Measurements from ENCODE around the gene AKT1S1. TPM values are rescaled to one million over a fixed set of nuclear protein-coding genes. Genes with fewer than 3 reads are reported as not detected.

Gene AKT1S1
- total RNA-seq, 1 experiment from 2014 or later, result 14.0 TPM

DNA sequence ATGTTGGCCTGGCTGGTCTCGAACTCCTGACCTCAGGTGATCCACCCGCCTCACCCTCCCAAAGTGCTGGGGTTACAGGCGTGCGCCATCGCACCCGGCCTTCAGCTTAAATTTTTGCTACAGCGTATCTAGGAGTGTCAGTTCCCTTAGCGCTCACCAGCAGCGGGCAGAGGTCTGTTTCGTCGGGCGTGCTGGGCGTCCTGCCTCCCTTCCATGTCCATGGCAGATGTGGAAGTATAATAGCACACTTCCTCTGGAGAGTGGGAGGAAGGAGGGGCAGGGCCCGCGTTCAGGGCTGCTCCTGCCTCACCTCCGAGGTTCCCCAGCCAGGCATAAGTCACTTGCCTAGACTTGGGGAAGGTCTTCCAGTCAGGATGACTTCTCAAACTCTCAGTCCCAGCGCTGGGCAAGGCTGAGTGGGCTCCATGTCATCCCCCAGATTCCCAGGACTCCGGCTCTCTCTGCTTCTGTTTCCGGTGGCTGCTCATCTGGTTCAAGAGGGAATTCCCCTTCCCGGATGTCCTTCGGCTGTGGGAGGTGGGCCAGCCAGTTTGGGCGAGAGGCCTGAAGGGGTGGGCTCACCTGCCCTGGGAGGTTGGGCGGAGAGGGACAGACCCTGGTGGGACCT lies 10.0 kb upstream of the AKT1S1 start:
- DNase-seq (ENCODE audit: low spot score), result no peak
- in situ Hi-C loops (cut with HindIII; ENCODE audit: low sequenced_read_pairs), result no loop called here

GRCh38 chr19:49884760-49885159 lies 7.6 kb upstream of the AKT1S1 start:
- DNase-seq (ENCODE audit: low spot score), result no peak
- in situ Hi-C loops (cut with HindIII; ENCODE audit: low sequenced_read_pairs), result no loop called here

- DNase-seq (ENCODE audit: low spot score), result no peak
- in situ Hi-C loops (cut with HindIII; ENCODE audit: low sequenced_read_pairs), result no loop called here
Observed at GRCh38 chr19:49884109-49884508, 7.0 kb upstream of the AKT1S1 start.

- no peak for DNase-seq (ENCODE audit: low spot score)
- in situ Hi-C loops (cut with HindIII; ENCODE audit: low sequenced_read_pairs), result no loop called here
Observed at GRCh38 chr19:49883094-49883493, 5.9 kb upstream of the AKT1S1 start.

- in situ Hi-C loops (cut with HindIII; ENCODE audit: low sequenced_read_pairs), result no loop called here
- no peak for DNase-seq (ENCODE audit: low spot score)
Observed at GRCh38 chr19:49882643-49883042, 5.5 kb upstream of the AKT1S1 start.

- in situ Hi-C loops (cut with HindIII; ENCODE audit: low sequenced_read_pairs), result no loop called here
- no peak for DNase-seq (ENCODE audit: low spot score)
Observed at GRCh38 chr19:49881672-49882394, 4.7 kb upstream of the AKT1S1 start.

GRCh38 chr19:49881186-49881585 lies 4.0 kb upstream of the AKT1S1 start:
- DNase-seq (ENCODE audit: low spot score), result no peak
- in situ Hi-C loops (cut with HindIII; ENCODE audit: low sequenced_read_pairs), result no loop called here

- in situ Hi-C loops (cut with HindIII; ENCODE audit: low sequenced_read_pairs), result no loop called here
- no peak for DNase-seq (ENCODE audit: low spot score)
Observed at GRCh38 chr19:49880162-49880869, 3.2 kb upstream of the AKT1S1 start.

DNA sequence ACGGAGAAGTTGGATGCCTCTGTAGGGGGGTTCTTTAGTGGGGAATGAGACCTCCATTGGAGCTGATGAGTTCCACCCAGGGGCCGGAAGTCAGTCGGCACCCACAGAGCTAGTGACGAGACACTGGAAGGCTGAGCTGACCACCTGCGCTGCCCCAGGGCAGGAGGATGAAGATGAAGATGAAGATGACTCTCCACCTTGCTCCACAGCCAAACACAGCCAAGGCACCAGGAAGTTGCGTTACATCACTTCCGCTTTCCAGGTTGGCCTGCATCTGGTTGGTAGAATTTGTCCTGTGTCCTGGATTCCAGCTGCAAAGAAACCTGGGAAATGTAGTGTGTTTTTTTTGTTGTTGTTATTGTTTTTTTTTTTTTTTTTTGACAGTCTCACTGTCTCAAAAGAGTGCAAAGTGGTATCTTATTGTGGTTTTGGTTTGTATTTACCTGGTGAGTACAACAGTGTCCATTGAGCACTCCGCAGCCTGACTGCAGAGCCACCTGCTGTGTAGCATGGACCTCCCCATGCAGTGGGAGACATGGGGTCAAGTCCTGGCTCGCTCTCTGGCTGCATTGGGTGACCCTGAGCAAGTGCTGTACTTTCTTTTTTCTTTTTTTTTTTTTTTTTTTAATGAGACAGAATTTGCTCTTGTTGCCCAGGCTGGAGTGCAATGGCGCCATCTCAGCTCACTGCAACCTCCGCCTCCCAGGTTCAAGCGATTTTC lies 2.2 kb upstream of the AKT1S1 start:
- in situ Hi-C loops (cut with HindIII; ENCODE audit: low sequenced_read_pairs), result no loop called here
- DNase-seq (ENCODE audit: low spot score), result no peak

DNA sequence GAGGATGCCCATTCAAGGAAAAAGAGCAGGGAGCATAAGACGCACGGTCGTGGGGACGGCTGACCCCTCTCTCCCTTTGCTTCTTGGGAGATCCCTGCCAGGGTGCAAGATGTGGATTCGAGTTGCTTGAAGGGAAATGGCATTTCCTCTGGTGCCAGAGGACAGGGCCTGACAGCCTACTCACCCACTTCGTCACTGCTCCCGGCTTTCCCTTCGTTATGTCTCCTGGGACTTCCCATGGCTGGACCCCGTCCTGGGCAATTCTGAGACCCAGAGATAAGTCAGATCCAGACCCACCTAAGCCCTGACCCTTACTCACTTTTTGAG lies 1.6 kb upstream of the AKT1S1 start:
- DNase-seq (ENCODE audit: low spot score), result no peak
- in situ Hi-C loops (cut with HindIII; ENCODE audit: low sequenced_read_pairs), result no loop called here

DNA sequence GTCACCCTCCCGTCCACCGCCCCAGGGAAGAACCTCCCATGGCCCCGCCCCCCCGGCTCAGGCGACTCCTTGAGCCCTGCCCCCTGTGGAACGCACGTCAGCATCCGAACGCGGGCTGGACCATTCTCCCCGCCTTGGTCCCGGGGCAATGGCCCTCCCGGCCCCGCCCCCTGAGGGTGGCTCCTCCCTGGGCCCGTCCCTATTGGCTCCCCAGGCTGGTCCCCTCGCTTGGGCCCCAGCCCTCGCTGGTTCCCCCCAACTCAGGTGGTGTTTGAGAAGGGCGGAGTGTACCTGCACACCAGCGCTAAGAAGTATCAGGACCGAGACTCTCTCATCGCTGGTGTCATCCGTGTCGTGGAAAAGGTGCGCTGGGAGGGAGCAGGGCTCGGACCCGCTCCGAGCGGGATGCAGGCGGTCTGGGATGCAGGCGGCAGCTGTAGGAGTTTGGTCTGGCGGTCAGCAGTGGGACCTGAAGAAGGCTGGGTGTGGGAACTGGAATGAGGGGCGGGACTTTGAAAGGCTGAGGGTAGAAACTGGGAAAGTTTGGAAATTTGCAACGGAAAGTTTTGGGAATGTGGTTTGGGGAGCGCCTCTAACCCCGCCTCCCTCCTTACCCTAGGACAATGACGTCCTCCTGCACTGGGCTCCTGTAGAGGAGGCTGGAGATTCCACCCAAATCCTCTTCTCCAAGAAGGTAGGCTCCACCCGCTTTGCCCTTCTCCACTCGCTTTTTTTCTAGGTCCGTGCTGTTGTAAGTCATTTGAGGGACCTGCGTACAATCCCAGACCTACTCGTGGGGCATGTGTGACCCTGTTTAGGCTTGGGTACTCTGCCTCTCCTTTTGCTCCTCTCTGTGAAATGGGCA lies 956 bp upstream of the AKT1S1 start:
- peak; percentile 95 for DNase-seq (ENCODE audit: low spot score)
- in situ Hi-C loops (cut with HindIII; ENCODE audit: low sequenced_read_pairs), result no loop called here

DNA sequence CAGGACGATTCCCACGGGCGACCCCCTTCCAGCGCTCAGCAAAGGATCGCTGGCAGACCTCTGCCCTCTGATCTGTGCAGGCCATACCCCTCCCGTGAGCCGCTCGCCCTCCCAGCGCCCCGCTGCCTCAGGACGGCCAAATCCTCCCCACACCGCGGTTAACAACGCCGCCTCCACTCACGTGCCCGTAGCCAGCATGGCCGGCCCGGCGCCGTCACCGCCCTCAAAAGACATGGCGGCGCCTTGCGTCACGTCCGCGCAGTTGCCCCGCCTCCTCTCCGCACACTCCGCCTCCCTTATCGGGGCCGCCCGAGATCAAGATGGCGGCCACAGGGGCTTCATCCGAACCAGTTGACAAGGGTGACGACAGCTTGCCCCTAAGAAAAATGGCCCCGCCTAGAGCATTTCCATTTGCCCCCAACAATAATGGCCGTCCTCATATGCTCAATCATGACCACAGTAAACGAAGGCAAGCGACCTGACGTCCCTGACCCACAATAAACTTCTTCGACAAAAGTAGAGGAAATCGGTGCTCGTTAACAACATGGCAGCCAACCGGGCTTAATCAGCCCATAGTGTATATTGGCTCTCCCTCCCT lies 634 bp downstream of the AKT1S1 start:
- DNase-seq (ENCODE audit: low spot score), result peak; percentile 99
- in situ Hi-C loops (cut with HindIII; ENCODE audit: low sequenced_read_pairs), result no loop called here

GRCh38 chr19:49875857-49876421 lies 1.2 kb downstream of the AKT1S1 start:
- in situ Hi-C loops (cut with HindIII; ENCODE audit: low sequenced_read_pairs), result no loop called here
- peak; percentile 76 for DNase-seq (ENCODE audit: low spot score)

DNA sequence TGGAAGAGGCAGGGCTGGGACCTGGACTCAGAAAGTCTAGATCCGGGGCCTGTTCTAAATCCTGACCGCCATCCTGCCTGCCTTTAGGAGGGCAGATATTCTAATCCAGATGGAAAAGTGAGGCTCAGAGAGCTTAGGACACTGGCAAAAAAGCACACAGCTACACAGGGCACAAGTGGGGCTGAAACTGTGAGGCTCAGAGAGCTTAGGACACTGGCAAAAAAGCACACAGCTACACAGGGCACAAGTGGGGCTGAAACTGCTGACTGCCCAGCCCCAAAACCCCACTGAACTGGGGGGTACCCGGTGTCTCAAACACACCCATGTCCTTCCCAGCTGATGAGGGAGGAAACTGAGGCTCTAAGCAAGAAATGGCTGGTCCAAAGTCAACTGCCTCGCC lies 2.0 kb downstream of the AKT1S1 start:
- DNase-seq (ENCODE audit: low spot score), result no peak
- in situ Hi-C loops (cut with HindIII; ENCODE audit: low sequenced_read_pairs), result no loop called here

DNA sequence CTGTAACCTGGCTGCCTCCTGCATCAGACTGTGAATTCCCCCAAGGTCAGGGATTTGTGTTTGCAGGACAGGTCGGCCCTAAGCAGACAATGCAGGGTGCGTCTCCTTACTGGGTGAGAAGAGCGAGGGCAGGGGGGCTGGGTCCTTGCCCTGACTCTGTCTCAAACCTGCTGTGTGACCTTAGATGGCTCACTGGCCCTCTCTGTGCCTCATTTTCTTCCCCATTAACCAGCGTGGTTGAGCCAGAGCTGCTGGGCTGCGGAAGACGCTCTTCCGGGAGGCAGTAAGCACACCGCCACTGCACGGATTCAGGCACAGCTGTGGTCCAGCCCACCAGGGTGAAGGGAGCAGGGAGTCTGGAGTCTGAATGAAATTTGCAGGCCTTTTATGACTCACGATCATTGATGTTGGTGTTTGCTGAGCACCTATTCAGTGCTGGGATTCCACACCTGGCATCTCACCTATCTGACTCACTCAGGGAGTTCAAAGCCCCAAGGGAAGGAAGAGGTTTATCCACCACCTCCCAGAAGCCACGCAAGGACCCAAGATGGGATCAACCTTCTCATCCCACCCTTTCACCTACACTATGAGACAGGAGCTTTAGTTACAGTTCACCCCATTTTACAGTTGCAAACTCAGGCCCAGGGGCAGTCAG lies 2.5 kb downstream of the AKT1S1 start:
- no peak for DNase-seq (ENCODE audit: low spot score)
- in situ Hi-C loops (cut with HindIII; ENCODE audit: low sequenced_read_pairs), result no loop called here

- no peak for DNase-seq (ENCODE audit: low spot score)
- in situ Hi-C loops (cut with HindIII; ENCODE audit: low sequenced_read_pairs), result no loop called here
Observed at GRCh38 chr19:49873834-49874233, 3.3 kb downstream of the AKT1S1 start.

DNA sequence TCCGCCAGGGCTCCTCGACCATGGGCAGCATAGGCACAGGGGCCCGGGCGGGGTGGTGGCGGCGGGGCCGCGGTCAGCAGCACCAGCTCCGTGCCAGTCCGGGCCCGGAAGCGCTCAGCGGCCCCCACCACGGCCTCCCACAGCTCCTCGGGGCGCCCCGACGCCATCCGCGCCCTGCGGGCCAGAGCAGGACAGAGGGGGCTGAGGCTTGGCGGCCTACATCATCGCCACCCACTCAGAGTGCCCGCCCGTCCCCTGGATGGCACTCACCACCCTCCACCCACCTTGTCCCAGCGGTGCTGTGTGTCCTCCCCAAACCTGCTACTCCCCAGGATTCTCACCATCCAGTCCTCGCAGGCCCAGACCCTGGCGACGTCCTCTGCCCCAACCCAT lies 4.0 kb downstream of the AKT1S1 start:
- DNase-seq (ENCODE audit: low spot score), result no peak
- in situ Hi-C loops (cut with HindIII; ENCODE audit: low sequenced_read_pairs), result no loop called here
